ENCODE measurements around the gene PKP4. TPM values are rescaled to one million over a fixed set of nuclear protein-coding genes. Genes with fewer than 3 reads are reported as not detected.
"Not testable (repeated sequence)": the region's sequence is repeated elsewhere in the genome, so short reads cannot be mapped to it uniquely, and the experiment has no call there.

Gene PKP4
- total RNA-seq, 8 experiments from 2014 or later: 17.8 to 43.0 (median 29.1) TPM

- peak; percentile 40 to 90 (median 67) for ATAC-seq (replicated peaks in 6 of 8)
- in situ Hi-C loops (cut with MboI; ENCODE audit: low pct_unique_long_range_greater_than_20kb in 2 of 9, low sequenced_read_pairs in 9 of 9, unreplicated experiment in 9 of 9): no loop called here
- Histone ChIP-seq H3K27ac (no peak overlapping the region), H3K4me3 (no peak overlapping the region), H3K4me1 (replicated peaks in 1 of 2) (peaks cover 13 to 14% of the 10 kb centered on the region in 2 donors)
- WGBS, 10 experiments: 20 to 78% (median 50%) methylated on average over 2 to 4 of the region's 4 CpGs; no CpG with 5 or more reads in 2 of the 10 experiments
These were observed 220.8 kb downstream of the PKP4 start for GRCh38 chr2:158677542-158677941.

GRCh38 chr2:158681816-158682215 lies 225.1 kb downstream of the PKP4 start:
- peaks cover 8 to 13% of the 10 kb centered on the region in 2 donors for H3K4me1 ChIP-seq (replicated peaks in 1 of 2)
- ATAC-seq (replicated peaks in 6 of 8): no peak
- H3K27ac ChIP-seq: no peak overlapping the region
- 33 to 100% (median 59%) methylated on average over 1 to 2 of the region's 2 CpGs; no CpG with 5 or more reads in 4 of the 10 experiments for WGBS, 10 experiments
- H3K4me3 ChIP-seq: no peak overlapping the region
- in situ Hi-C loops (cut with MboI; ENCODE audit: low pct_unique_long_range_greater_than_20kb in 2 of 9, low sequenced_read_pairs in 9 of 9, unreplicated experiment in 9 of 9): no loop called here

- no peaks in the 10 kb centered on the region for H3K4me1 ChIP-seq (replicated peaks in 1 of 2)
- in situ Hi-C loops (cut with MboI; ENCODE audit: low pct_unique_long_range_greater_than_20kb in 2 of 9, low sequenced_read_pairs in 9 of 9, unreplicated experiment in 9 of 9): no loop called here
- WGBS, 10 experiments: 50 to 100% (median 83%) methylated on average over 1 to 3 of the region's 3 CpGs; no CpG with 5 or more reads in 4 of the 10 experiments
- H3K27ac ChIP-seq: no peak overlapping the region
- H3K4me3 ChIP-seq: no peak overlapping the region
- ATAC-seq (replicated peaks in 6 of 8): no peak
These were observed 228.9 kb downstream of the PKP4 start for GRCh38 chr2:158685646-158686045.

GRCh38 chr2:158686210-158686691 lies 229.5 kb downstream of the PKP4 start:
- Histone ChIP-seq H3K4me3 (no peak overlapping the region), H3K4me1 (replicated peaks in 1 of 2) (no peaks in the 10 kb centered on the region), H3K27ac (no peak overlapping the region)
- WGBS, 10 experiments: 0 to 90% (median 61%) methylated on average over 2 to 11 of the region's 11 CpGs
- in situ Hi-C loops (cut with MboI; ENCODE audit: low pct_unique_long_range_greater_than_20kb in 2 of 9, low sequenced_read_pairs in 9 of 9, unreplicated experiment in 9 of 9): no loop called here
- peak in 7 of 8 experiments; percentile 13 to 68 (median 43) for ATAC-seq (replicated peaks in 6 of 8)

- no peak overlapping the region for H3K27ac ChIP-seq
- H3K4me3 ChIP-seq: no peak overlapping the region
- no peak for ATAC-seq (replicated peaks in 6 of 8)
- no peaks in the 10 kb centered on the region for H3K4me1 ChIP-seq (replicated peaks in 1 of 2)
- in situ Hi-C loops (cut with MboI; ENCODE audit: low pct_unique_long_range_greater_than_20kb in 2 of 9, low sequenced_read_pairs in 9 of 9, unreplicated experiment in 9 of 9): no loop called here
- 71 to 100% (median 89%) methylated on average over 1 to 3 of the region's 3 CpGs; no CpG with 5 or more reads in 1 of the 10 experiments for WGBS, 10 experiments
These were observed 230.6 kb downstream of the PKP4 start for GRCh38 chr2:158687315-158687714.

- in situ Hi-C loops (cut with MboI; ENCODE audit: low pct_unique_long_range_greater_than_20kb in 2 of 9, low sequenced_read_pairs in 9 of 9, unreplicated experiment in 9 of 9): no loop called here
- WGBS, 10 experiments: 0 to 100% (median 60%) methylated on average over 1 to 3 of the region's 4 CpGs; no CpG with 5 or more reads in 3 of the 10 experiments
- no peak for ATAC-seq (replicated peaks in 6 of 8)
- no peak overlapping the region for H3K27ac ChIP-seq
- H3K4me3 ChIP-seq: no peak overlapping the region
- H3K4me1 ChIP-seq (replicated peaks in 1 of 2): no peaks in the 10 kb centered on the region
These were observed 232.0 kb downstream of the PKP4 start for GRCh38 chr2:158688721-158689120.

- H3K27ac ChIP-seq: no peak overlapping the region
These were observed 232.6 kb downstream of the PKP4 start for GRCh38 chr2:158689391-158689790.

GRCh38 chr2:158690823-158691222 lies 234.1 kb downstream of the PKP4 start:
- ATAC-seq (replicated peaks in 6 of 8): no peak
- no peak overlapping the region for H3K27ac ChIP-seq
- H3K4me1 ChIP-seq (replicated peaks in 1 of 2): no peaks in the 10 kb centered on the region
- in situ Hi-C loops (cut with MboI; ENCODE audit: low pct_unique_long_range_greater_than_20kb in 2 of 9, low sequenced_read_pairs in 9 of 9, unreplicated experiment in 9 of 9): no loop called here
- WGBS, 10 experiments: 0 to 100% (median 80%) methylated on average over 1 of the region's 2 CpGs; no CpG with 5 or more reads in 4 of the 10 experiments
- H3K4me3 ChIP-seq: no peak overlapping the region

More at GRCh38 chr2:158689391-158689790, 232.6 kb downstream of the PKP4 start:
- no peaks in the 10 kb centered on the region for H3K4me1 ChIP-seq (replicated peaks in 1 of 2)
- no peak overlapping the region for H3K4me3 ChIP-seq
- no peak for ATAC-seq (replicated peaks in 6 of 8)
- WGBS, 10 experiments: 53 to 100% (median 81%) methylated on average over 1 to 5 of the region's 5 CpGs; no CpG with 5 or more reads in 4 of the 10 experiments
- in situ Hi-C loops (cut with MboI; ENCODE audit: low pct_unique_long_range_greater_than_20kb in 2 of 9, low sequenced_read_pairs in 9 of 9, unreplicated experiment in 9 of 9): no loop called here

- in situ Hi-C loops (cut with MboI; ENCODE audit: low pct_unique_long_range_greater_than_20kb in 2 of 9, low sequenced_read_pairs in 9 of 9, unreplicated experiment in 9 of 9): no loop called here
- WGBS, 10 experiments: 57 to 90% (median 84%) methylated on average over 1 to 3 of the region's 4 CpGs; no CpG with 5 or more reads in 1 of the 10 experiments
- H3K27ac ChIP-seq: no peak overlapping the region
- no peak for ATAC-seq (replicated peaks in 6 of 8)
- H3K4me3 ChIP-seq: no peak overlapping the region
- H3K4me1 ChIP-seq (replicated peaks in 1 of 2): no peaks in the 10 kb centered on the region
These were observed 234.9 kb downstream of the PKP4 start for GRCh38 chr2:158691619-158692018.

- no peak overlapping the region for H3K27ac ChIP-seq
- in situ Hi-C loops (cut with MboI; ENCODE audit: low pct_unique_long_range_greater_than_20kb in 2 of 9, low sequenced_read_pairs in 9 of 9, unreplicated experiment in 9 of 9): no loop called here
- no peak for ATAC-seq (replicated peaks in 6 of 8)
- WGBS, 10 experiments: 60 to 100% (median 88%) methylated on average over 1 to 2 of the region's 3 CpGs; no CpG with 5 or more reads in 3 of the 10 experiments
- H3K4me3 ChIP-seq: no peak overlapping the region
- no peaks in the 10 kb centered on the region for H3K4me1 ChIP-seq (replicated peaks in 1 of 2)
These were observed 235.8 kb downstream of the PKP4 start for GRCh38 chr2:158692372-158693103.

- no peaks in the 10 kb centered on the region for H3K4me1 ChIP-seq (replicated peaks in 1 of 2)
- no peak overlapping the region for H3K27ac ChIP-seq
- in situ Hi-C loops (cut with MboI; ENCODE audit: low pct_unique_long_range_greater_than_20kb in 2 of 9, low sequenced_read_pairs in 9 of 9, unreplicated experiment in 9 of 9): no loop called here
- H3K4me3 ChIP-seq: no peak overlapping the region
- ATAC-seq (replicated peaks in 6 of 8): no peak
These were observed 236.7 kb downstream of the PKP4 start for GRCh38 chr2:158693476-158693875.

GRCh38 chr2:158695305-158695704 lies 238.6 kb downstream of the PKP4 start:
- H3K4me1 ChIP-seq (replicated peaks in 1 of 2): no peaks in the 10 kb centered on the region
- no peak overlapping the region for H3K27ac ChIP-seq
- ATAC-seq (replicated peaks in 6 of 8): no peak
- in situ Hi-C loops (cut with MboI; ENCODE audit: low pct_unique_long_range_greater_than_20kb in 2 of 9, low sequenced_read_pairs in 9 of 9, unreplicated experiment in 9 of 9): no loop called here
- no peak overlapping the region for H3K4me3 ChIP-seq

- H3K4me3 ChIP-seq; in situ Hi-C loops (cut with MboI; ENCODE audit: low pct_unique_long_range_greater_than_20kb in 2 of 9, low sequenced_read_pairs in 9 of 9, unreplicated experiment in 9 of 9); H3K4me1 ChIP-seq (replicated peaks in 1 of 2); H3K27ac ChIP-seq; ATAC-seq (replicated peaks in 6 of 8): not testable (repeated sequence)
- 38 to 90% (median 64%) methylated on average over 1 to 5 of the region's 5 CpGs; no CpG with 5 or more reads in 2 of the 10 experiments for WGBS, 10 experiments
These were observed 239.0 kb downstream of the PKP4 start for GRCh38 chr2:158695744-158696143.

- 20 to 94% (median 83%) methylated on average over 1 to 3 of the region's 6 CpGs; no CpG with 5 or more reads in 4 of the 10 experiments for WGBS, 10 experiments
- no peak overlapping the region for H3K4me3 ChIP-seq
- H3K4me1 ChIP-seq (replicated peaks in 1 of 2): peaks cover 3 to 4% of the 10 kb centered on the region in 2 donors
- in situ Hi-C loops (cut with MboI; ENCODE audit: low pct_unique_long_range_greater_than_20kb in 2 of 9, low sequenced_read_pairs in 9 of 9, unreplicated experiment in 9 of 9): no loop called here
- H3K27ac ChIP-seq: no peak overlapping the region
- no peak for ATAC-seq (replicated peaks in 6 of 8)
These were observed 242.6 kb downstream of the PKP4 start for GRCh38 chr2:158699323-158699722.

All from motor neuron (in vitro differentiated cells).